ENCODE measurements around the gene SLC41A2.

SLC41A2 gene

DNA sequence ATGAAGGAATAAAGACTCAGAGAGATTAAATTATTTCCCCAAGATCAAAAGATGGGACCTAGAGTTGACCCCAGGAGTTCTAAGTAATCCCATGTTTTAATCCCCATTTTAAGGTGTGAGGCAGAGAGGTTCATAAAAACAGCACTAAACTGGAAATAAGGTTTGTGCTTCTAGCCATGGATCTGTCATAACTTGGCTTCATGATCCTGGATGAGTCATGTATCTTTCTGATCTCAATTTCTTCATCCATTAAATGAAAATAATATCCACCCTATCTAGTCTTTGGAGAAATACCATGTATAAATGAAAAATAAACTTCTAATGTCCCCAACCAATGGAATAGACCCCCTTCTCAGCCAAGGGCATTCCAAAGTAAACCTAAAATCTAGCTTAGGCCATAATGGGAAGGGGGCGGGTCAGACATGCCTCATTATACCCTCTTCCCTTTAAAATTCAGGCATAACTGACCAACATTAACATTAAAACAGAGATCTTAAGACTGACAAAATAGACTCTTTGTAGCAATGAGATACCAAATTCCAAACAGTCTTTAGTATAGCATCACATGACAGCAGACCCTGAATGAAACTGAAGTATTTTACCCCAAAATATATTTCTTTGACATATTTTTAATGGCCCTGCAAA, 47.8 kb downstream of the SLC41A2 start:
- H3K27me3 ChIP-seq (ENCODE audit: insufficient read depth, poor library complexity, severe bottlenecking): no peaks in the 10 kb centered on the region

DNA sequence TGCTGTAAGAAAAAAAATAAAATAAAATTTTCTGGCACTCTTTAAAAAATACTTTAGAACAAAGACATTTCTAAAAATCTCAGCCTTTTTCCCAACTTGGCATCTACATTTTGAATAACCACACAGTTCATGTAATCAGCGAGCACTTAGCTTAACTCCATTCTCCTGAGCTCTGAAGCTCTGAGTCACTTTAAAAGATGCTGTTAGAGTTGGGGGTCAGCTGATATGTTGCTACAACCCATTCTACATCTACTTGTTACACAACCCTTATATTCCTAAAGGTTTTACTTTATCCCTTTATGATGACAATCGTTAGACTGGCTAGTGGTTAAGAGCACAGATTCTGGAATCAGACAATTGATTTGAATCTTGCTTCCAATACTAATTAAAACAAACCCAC, 48.3 kb downstream of the SLC41A2 start:
- no peak overlapping the region for H3K27ac ChIP-seq (replicated peaks)
- H3K27me3 ChIP-seq (ENCODE audit: insufficient read depth, poor library complexity, severe bottlenecking): no peaks in the 10 kb centered on the region
- DNase-seq (ENCODE audit: low read depth in 1 of 2, low spot score in 1 of 2): no peak
- H3K4me3 ChIP-seq (replicated peaks; ENCODE audit: insufficient read depth, low read length): no peak overlapping the region
- TF ChIP-seq, protein P1, sequence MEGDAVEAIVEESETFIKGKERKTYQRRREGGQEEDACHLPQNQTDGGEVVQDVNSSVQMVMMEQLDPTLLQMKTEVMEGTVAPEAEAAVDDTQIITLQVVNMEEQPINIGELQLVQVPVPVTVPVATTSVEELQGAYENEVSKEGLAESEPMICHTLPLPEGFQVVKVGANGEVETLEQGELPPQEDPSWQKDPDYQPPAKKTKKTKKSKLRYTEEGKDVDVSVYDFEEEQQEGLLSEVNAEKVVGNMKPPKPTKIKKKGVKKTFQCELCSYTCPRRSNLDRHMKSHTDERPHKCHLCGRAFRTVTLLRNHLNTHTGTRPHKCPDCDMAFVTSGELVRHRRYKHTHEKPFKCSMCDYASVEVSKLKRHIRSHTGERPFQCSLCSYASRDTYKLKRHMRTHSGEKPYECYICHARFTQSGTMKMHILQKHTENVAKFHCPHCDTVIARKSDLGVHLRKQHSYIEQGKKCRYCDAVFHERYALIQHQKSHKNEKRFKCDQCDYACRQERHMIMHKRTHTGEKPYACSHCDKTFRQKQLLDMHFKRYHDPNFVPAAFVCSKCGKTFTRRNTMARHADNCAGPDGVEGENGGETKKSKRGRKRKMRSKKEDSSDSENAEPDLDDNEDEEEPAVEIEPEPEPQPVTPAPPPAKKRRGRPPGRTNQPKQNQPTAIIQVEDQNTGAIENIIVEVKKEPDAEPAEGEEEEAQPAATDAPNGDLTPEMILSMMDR (IDR thresholded peaks at IDR 0.05; ENCODE audit: insufficient read depth, low read length): no peak

More for the DNA sequence above, 47.8 kb downstream of the SLC41A2 start:
- TF ChIP-seq, protein P1 (IDR thresholded peaks at IDR 0.05; ENCODE audit: insufficient read depth, low read length): no peak
- TF ChIP-seq GABPA (IDR thresholded peaks at IDR 0.05; ENCODE audit: low read depth) (no peak), POLR2AphosphoS5 (IDR thresholded peaks at IDR 0.05; ENCODE audit: low read depth) (no peak), SPI1 (IDR thresholded peaks at IDR 0.05; ENCODE audit: borderline replicate concordance, low read depth) (no peak)
- H3K27ac ChIP-seq (replicated peaks): no peak overlapping the region
- no peak for DNase-seq (ENCODE audit: low read depth in 1 of 2, low spot score in 1 of 2)
- H3K4me3 ChIP-seq (replicated peaks; ENCODE audit: insufficient read depth, low read length): no peak overlapping the region
